Measurements from ENCODE around the gene AP3B1. TPM values are rescaled to one million over a fixed set of nuclear protein-coding genes. Genes with fewer than 3 reads are reported as not detected.

The AP3B1 gene
- total RNA-seq, 6 donors from 2014 or later = 25.7 to 66.9 (median 37.8) TPM

- H3K27ac ChIP-seq = no peak overlapping the region
- ATAC-seq (ENCODE audit: low FRiP score in 2 of 2) = no peak
- no peaks in the 10 kb centered on the region for H3K9me3 ChIP-seq
- no peaks in the 10 kb centered on the region for H3K4me1 ChIP-seq
- H3K4me3 ChIP-seq = no peak overlapping the region
- 91 to 98% methylated on average over 2 to 3 of the region's 3 CpGs for WGBS, 2 donors
- peaks cover 13 to 36% (median 18%) of the 10 kb centered on the region in 4 donors for H3K36me3 ChIP-seq
- no peak for DNase-seq
- no peak for TF ChIP-seq POLR2AphosphoS5 (IDR thresholded peaks at IDR 0.05)
- TF ChIP-seq POLR2A (IDR thresholded peaks at IDR 0.05) = no peak
- no peak for TF ChIP-seq CTCF (IDR thresholded peaks at IDR 0.05)
- TF ChIP-seq EP300 (IDR thresholded peaks at IDR 0.05) = no peak
- no peaks in the 10 kb centered on the region for H3K27me3 ChIP-seq
Measured at GRCh38 chr5:78151594-78152271, 142.8 kb downstream of the AP3B1 start.

GRCh38 chr5:78137290-78137689 is 157.2 kb downstream of the AP3B1 start:
- TF ChIP-seq CTCF (IDR thresholded peaks at IDR 0.05) = no peak
- no peak for TF ChIP-seq POLR2AphosphoS5 (IDR thresholded peaks at IDR 0.05)
- no peak for TF ChIP-seq EP300 (IDR thresholded peaks at IDR 0.05)
- no peak for TF ChIP-seq POLR2A (IDR thresholded peaks at IDR 0.05)
- Histone ChIP-seq H3K4me1 (no peaks in the 10 kb centered on the region), H3K9me3 (no peaks in the 10 kb centered on the region), H3K27ac (no peak overlapping the region), H3K4me3 (no peak overlapping the region), H3K36me3 (peaks cover 4 to 15% (median 13%) of the 10 kb centered on the region in 4 donors), H3K27me3 (no peaks in the 10 kb centered on the region)
- no peak for ATAC-seq (ENCODE audit: low FRiP score in 2 of 2)
- WGBS, 2 donors = 85 to 90% methylated on average over 1 of the region's 1 CpG
- DNase-seq = no peak

- TF ChIP-seq CTCF (IDR thresholded peaks at IDR 0.05) (no peak), EP300 (IDR thresholded peaks at IDR 0.05) (no peak), POLR2AphosphoS5 (IDR thresholded peaks at IDR 0.05) (no peak), POLR2A (IDR thresholded peaks at IDR 0.05) (no peak)
- WGBS, 2 donors = 97% methylated on average over 1 of the region's 1 CpG
Measured at GRCh38 chr5:78133423-78133822, 161.1 kb downstream of the AP3B1 start.

GRCh38 chr5:78132507-78132906 is 162.0 kb downstream of the AP3B1 start:
- H3K4me3 ChIP-seq = no peak overlapping the region
- no peaks in the 10 kb centered on the region for H3K27me3 ChIP-seq
- no peak for ATAC-seq (ENCODE audit: low FRiP score in 2 of 2)
- H3K9me3 ChIP-seq = no peaks in the 10 kb centered on the region
- H3K36me3 ChIP-seq = peaks cover 0 to 5% (median 0%) of the 10 kb centered on the region in 4 donors
- no peak overlapping the region for H3K27ac ChIP-seq
- 95 to 96% methylated on average over 2 of the region's 2 CpGs for WGBS, 2 donors
- no peaks in the 10 kb centered on the region for H3K4me1 ChIP-seq
- DNase-seq = no peak
- TF ChIP-seq POLR2AphosphoS5 (IDR thresholded peaks at IDR 0.05) = no peak
- TF ChIP-seq POLR2A (IDR thresholded peaks at IDR 0.05) = no peak
- TF ChIP-seq EP300 (IDR thresholded peaks at IDR 0.05) = no peak
- TF ChIP-seq CTCF (IDR thresholded peaks at IDR 0.05) = no peak

More at GRCh38 chr5:78133423-78133822, 161.1 kb downstream of the AP3B1 start:
- Histone ChIP-seq H3K4me3 (no peak overlapping the region), H3K36me3 (peaks cover 0 to 5% (median 0%) of the 10 kb centered on the region in 4 donors), H3K4me1 (no peaks in the 10 kb centered on the region), H3K27ac (no peak overlapping the region), H3K9me3 (no peaks in the 10 kb centered on the region), H3K27me3 (no peaks in the 10 kb centered on the region)
- DNase-seq (no peak), ATAC-seq (ENCODE audit: low FRiP score in 2 of 2) (no peak)

GRCh38 chr5:78129597-78129996 is 164.9 kb downstream of the AP3B1 start:
- no peak overlapping the region for H3K27ac ChIP-seq
- H3K9me3 ChIP-seq = no peaks in the 10 kb centered on the region
- ATAC-seq (ENCODE audit: low FRiP score in 2 of 2) (no peak), DNase-seq (no peak)
- no peak for TF ChIP-seq POLR2A (IDR thresholded peaks at IDR 0.05)
- no peak for TF ChIP-seq EP300 (IDR thresholded peaks at IDR 0.05)
- TF ChIP-seq POLR2AphosphoS5 (IDR thresholded peaks at IDR 0.05) = no peak
- no peak for TF ChIP-seq CTCF (IDR thresholded peaks at IDR 0.05)
- peaks cover 0 to 5% (median 2%) of the 10 kb centered on the region in 4 donors for H3K36me3 ChIP-seq
- WGBS, 2 donors = 94 to 99% methylated on average over 3 of the region's 3 CpGs
- H3K27me3 ChIP-seq = no peaks in the 10 kb centered on the region
- H3K4me1 ChIP-seq = no peaks in the 10 kb centered on the region
- H3K4me3 ChIP-seq = no peak overlapping the region

All from upper lobe of left lung (tissue), 6 donors.